Neuronal stem cell (in vitro differentiated cells): ENCODE measurements around the gene KCNK3.

ENCODE experiments used
- DNase-seq: peaks from one replicate; pipeline ENCODE4 v3.0.0-alpha.2; 2013; ENCODE audit warnings: low spot score
- H2AFZ ChIP-seq: one replicate; pipeline ENCODE4 v1.6.1; 2013; ENCODE audit warnings: mild to moderate bottlenecking, low read length, inconsistent platforms
- H2AK5ac ChIP-seq: 2 replicates; pipeline ENCODE4 v1.6.1; 2013; ENCODE audit warnings: low read depth, mild to moderate bottlenecking, inconsistent platforms, low read length, moderate library complexity, mixed read lengths
- H2BK120ac ChIP-seq: 2 replicates; pipeline ENCODE4 v1.6.1; 2013; ENCODE audit warnings: low read depth, mild to moderate bottlenecking, inconsistent platforms, low read length, moderate library complexity, mixed read lengths
- H2BK12ac ChIP-seq: one replicate; pipeline ENCODE4 v1.6.1; 2013; ENCODE audit warnings: low read length, inconsistent platforms
- H2BK15ac ChIP-seq: 2 replicates; pipeline ENCODE4 v1.6.1; 2013; ENCODE audit warnings: mild to moderate bottlenecking, low read length, inconsistent platforms, mixed read lengths
- H2BK5ac ChIP-seq: one replicate; pipeline ENCODE4 v1.6.1; 2013; ENCODE audit warnings: inconsistent platforms, mild to moderate bottlenecking, low read length, moderate library complexity
- H3K14ac ChIP-seq: one replicate; pipeline ENCODE4 v1.6.1; 2013; ENCODE audit warnings: low read length, inconsistent platforms
- H3K18ac ChIP-seq: 2 replicates; pipeline ENCODE4 v1.6.1; 2013; ENCODE audit warnings: low read length, inconsistent platforms
- H3K23ac ChIP-seq: 2 replicates; pipeline ENCODE4 v1.6.1; 2013; ENCODE audit warnings: low read depth, mild to moderate bottlenecking, mixed read lengths, low read length, inconsistent platforms; ENCODE audit not compliant: poor library complexity
- H3K27ac ChIP-seq: replicated peaks from 3 replicates; pipeline ENCODE4 v1.5.1; 2013; ENCODE audit warnings: low read length, inconsistent platforms
- H3K27me3 ChIP-seq, 3 experiments: 2 replicates each; pipeline ENCODE4 v1.6.1; 2013; ENCODE audit warnings: low read length in 3 of 3, mild to moderate bottlenecking in 2 of 3, inconsistent platforms in 1 of 3, low read depth in 1 of 3, mixed read lengths in 1 of 3, moderate library complexity in 1 of 3; ENCODE audit not compliant: control insufficient read depth in 3 of 3, insufficient read depth in 3 of 3
- H3K36me3 ChIP-seq, 2 donors: replicated peaks in 1 of 2; 2 replicates each; pipeline ENCODE4 v1.6.1; 2013; ENCODE audit warnings: low read length in 2 of 2; ENCODE audit not compliant: control insufficient read depth in 2 of 2, insufficient read depth in 2 of 2
- H3K4ac ChIP-seq: 2 replicates; pipeline ENCODE4 v1.6.1; 2013; ENCODE audit warnings: inconsistent platforms, mild to moderate bottlenecking, low read length, moderate library complexity
- H3K4me1 ChIP-seq, 2 donors: 1 replicate in 1 of 2; 2 replicates in 1 of 2; pipeline ENCODE4 v1.6.1; 2013; ENCODE audit warnings: low read length in 2 of 2, low read depth in 1 of 2; ENCODE audit not compliant: control insufficient read depth in 2 of 2, insufficient read depth in 1 of 2
- H3K4me2 ChIP-seq: one replicate; pipeline ENCODE4 v1.6.1; 2013; ENCODE audit warnings: mild to moderate bottlenecking, low read length, inconsistent platforms; ENCODE audit not compliant: insufficient read depth, poor library complexity, severe bottlenecking
- H3K4me3 ChIP-seq, 2 donors: 2 replicates each; pipeline ENCODE4 v1.5.1; 2013; ENCODE audit warnings: low read length in 2 of 2, mild to moderate bottlenecking in 2 of 2, inconsistent platforms in 1 of 2, moderate library complexity in 1 of 2
- H3K79me1 ChIP-seq: one replicate; pipeline ENCODE4 v1.6.1; 2013; ENCODE audit warnings: low read depth, mild to moderate bottlenecking, inconsistent platforms, low read length, moderate library complexity
- H3K9ac ChIP-seq: one replicate; pipeline ENCODE4 v1.6.1; 2013; ENCODE audit warnings: mild to moderate bottlenecking, low read depth, low read length, inconsistent platforms; ENCODE audit not compliant: poor library complexity
- H3K9me3 ChIP-seq, 2 donors: replicated peaks in 1 of 2; 2 replicates each; pipeline versions ENCODE3 to v1.6.1; 2013; ENCODE audit warnings: low read length in 2 of 2, mild to moderate bottlenecking in 2 of 2, inconsistent platforms in 1 of 2, low read depth in 1 of 2, mixed read lengths in 1 of 2, moderate library complexity in 1 of 2; ENCODE audit not compliant: control insufficient read depth in 2 of 2, insufficient read depth in 1 of 2
- H4K8ac ChIP-seq: one replicate; pipeline ENCODE4 v1.6.1; 2013; ENCODE audit warnings: low read depth, mild to moderate bottlenecking, inconsistent platforms, low read length, moderate library complexity
- H4K91ac ChIP-seq: one replicate; pipeline ENCODE4 v1.6.1; 2013; ENCODE audit warnings: low read length, low read depth, mild to moderate bottlenecking, inconsistent platforms; ENCODE audit not compliant: poor library complexity
- WGBS, 2 donors: extraction: QIAGEN DNeasy Blood & Tissue Kit; methylation state at CpG; one replicate each; pipeline ENCODE4 v1.1.7; 2013; ENCODE audit warnings: missing lambda C conversion rate in 2 of 2, mixed read lengths in 1 of 2; ENCODE audit not compliant: insufficient read length in 2 of 2, insufficient replicate concordance in 1 of 2; ENCODE audit errors: extremely low coverage in 2 of 2; 5-methylcytosine and 5-hydroxymethylcytosine counted together

KCNK3 gene

GRCh38 chr2:26740890-26741302 is 48.4 kb downstream of the KCNK3 start:
- H3K4ac ChIP-seq, result no peak overlapping the region
- H2BK12ac ChIP-seq, result no peak overlapping the region
- no peak overlapping the region for H2BK15ac ChIP-seq
- peaks cover 7 to 30% of the 10 kb centered on the region in 2 donors for H3K4me1 ChIP-seq
- H3K27me3 ChIP-seq, result no peaks in the 10 kb centered on the region
- H4K91ac ChIP-seq, result no peak overlapping the region
- H2BK5ac ChIP-seq, result no peak overlapping the region
- WGBS, 2 donors, result no CpG with 5 or more reads among the region's 8 CpGs
- no peak overlapping the region for H3K27ac ChIP-seq
- H3K18ac ChIP-seq, result no peak overlapping the region
- no peak overlapping the region for H3K4me2 ChIP-seq
- H3K14ac ChIP-seq, result no peak overlapping the region
- H3K23ac ChIP-seq, result no peak overlapping the region
- no peak overlapping the region for H3K4me3 ChIP-seq
- H3K9ac ChIP-seq, result no peak overlapping the region
- no peaks in the 10 kb centered on the region for H3K9me3 ChIP-seq
- no peak overlapping the region for H2BK120ac ChIP-seq
- no peaks in the 10 kb centered on the region for H3K36me3 ChIP-seq
- peak overlapping the region; percentile 25 for H2AK5ac ChIP-seq
- no peak for DNase-seq
- no peak overlapping the region for H4K8ac ChIP-seq
- peak overlapping the region; percentile 9 for H2AFZ ChIP-seq
- no peaks in the 10 kb centered on the region for H3K79me1 ChIP-seq

- Histone ChIP-seq H3K18ac (peak overlapping the region; percentile 49), H3K4me1 (peaks cover 3 to 21% of the 10 kb centered on the region in 2 donors), H3K9ac (no peak overlapping the region), H3K9me3 (no peaks in the 10 kb centered on the region), H2BK120ac (no peak overlapping the region), H4K8ac (no peak overlapping the region), H3K4me2 (no peak overlapping the region), H3K4ac (no peak overlapping the region), H4K91ac (no peak overlapping the region), H2BK5ac (no peak overlapping the region), H2BK12ac (no peak overlapping the region), H2AK5ac (peak overlapping the region; percentile 72), H3K23ac (no peak overlapping the region), H3K79me1 (no peaks in the 10 kb centered on the region), H3K4me3 (no peak overlapping the region), H3K36me3 (no peaks in the 10 kb centered on the region), H2BK15ac (peak overlapping the region; percentile 23), H3K27me3 (no peaks in the 10 kb centered on the region), H3K27ac (no peak overlapping the region), H2AFZ (no peak overlapping the region), H3K14ac (peak overlapping the region; percentile 26)
- DNase-seq, result no peak
- WGBS, 2 donors, result no CpG with 5 or more reads among the region's 15 CpGs
These were observed 49.7 kb downstream of the KCNK3 start for GRCh38 chr2:26742048-26742770.

- DNase-seq, result no peak
- Histone ChIP-seq H4K8ac (no peak overlapping the region), H2BK5ac (no peak overlapping the region), H3K23ac (no peak overlapping the region), H4K91ac (no peak overlapping the region), H3K4ac (no peak overlapping the region), H3K36me3 (no peaks in the 10 kb centered on the region), H2AFZ (peak overlapping the region; percentile 59), H3K27me3 (no peaks in the 10 kb centered on the region), H3K9me3 (no peaks in the 10 kb centered on the region), H2BK12ac (no peak overlapping the region), H3K9ac (no peak overlapping the region), H2AK5ac (no peak overlapping the region), H3K18ac (no peak overlapping the region), H3K14ac (no peak overlapping the region), H3K4me1 (peaks cover 3 to 15% of the 10 kb centered on the region in 2 donors), H3K79me1 (no peaks in the 10 kb centered on the region), H3K4me3 (no peak overlapping the region), H3K27ac (no peak overlapping the region), H2BK15ac (peak overlapping the region; percentile 13), H2BK120ac (no peak overlapping the region), H3K4me2 (no peak overlapping the region)
- no CpG with 5 or more reads among the region's 3 CpGs for WGBS, 2 donors
These were observed 51.3 kb downstream of the KCNK3 start for GRCh38 chr2:26743852-26744251.

GRCh38 chr2:26744953-26745352 is 52.4 kb downstream of the KCNK3 start:
- WGBS, 2 donors, result no CpG with 5 or more reads among the region's 3 CpGs
- Histone ChIP-seq H4K91ac (no peak overlapping the region), H3K9ac (no peak overlapping the region), H3K9me3 (no peaks in the 10 kb centered on the region), H2AK5ac (no peak overlapping the region), H3K79me1 (no peaks in the 10 kb centered on the region), H2BK5ac (no peak overlapping the region), H3K23ac (no peak overlapping the region), H2BK120ac (no peak overlapping the region), H3K27me3 (no peaks in the 10 kb centered on the region), H3K14ac (no peak overlapping the region), H3K4me1 (peaks cover 3 to 15% of the 10 kb centered on the region in 2 donors), H2AFZ (no peak overlapping the region), H3K4me3 (no peak overlapping the region), H3K18ac (no peak overlapping the region), H3K4me2 (no peak overlapping the region), H3K36me3 (no peaks in the 10 kb centered on the region), H3K27ac (no peak overlapping the region), H2BK12ac (no peak overlapping the region), H3K4ac (no peak overlapping the region), H2BK15ac (no peak overlapping the region), H4K8ac (no peak overlapping the region)
- no peak for DNase-seq
